GM06990 (cell line): ENCODE results near the gene ZNF618.

Source experiments
- DNase-seq: peaks from one replicate; pipeline ENCODE4 v3.0.0-alpha.2; 2011; ENCODE audit not compliant: insufficient read length; ENCODE audit errors: extremely low read depth
- H3K27me3 ChIP-seq: replicated peaks from 2 replicates; pipeline ENCODE4 v1.6.0; 2011; ENCODE audit warnings: low read length; ENCODE audit not compliant: control insufficient read depth, insufficient read depth
- H3K36me3 ChIP-seq: 2 replicates; pipeline ENCODE4 v1.5.1; 2011; ENCODE audit warnings: low read length; ENCODE audit not compliant: control insufficient read depth, insufficient read depth
- H3K4me3 ChIP-seq: replicated peaks from 2 replicates; pipeline ENCODE4 v1.5.1; 2011; ENCODE audit warnings: low read depth, mild to moderate bottlenecking, control low read depth, low read length
- CTCF ChIP-seq: IDR thresholded peaks from 2 replicates; pipeline ENCODE4 v1.5.1; 2011; ENCODE audit warnings: low read length, control low read depth, mild to moderate bottlenecking, inconsistent platforms; ENCODE audit not compliant: insufficient read depth, poor library complexity, severe bottlenecking

The ZNF618 gene

DNA sequence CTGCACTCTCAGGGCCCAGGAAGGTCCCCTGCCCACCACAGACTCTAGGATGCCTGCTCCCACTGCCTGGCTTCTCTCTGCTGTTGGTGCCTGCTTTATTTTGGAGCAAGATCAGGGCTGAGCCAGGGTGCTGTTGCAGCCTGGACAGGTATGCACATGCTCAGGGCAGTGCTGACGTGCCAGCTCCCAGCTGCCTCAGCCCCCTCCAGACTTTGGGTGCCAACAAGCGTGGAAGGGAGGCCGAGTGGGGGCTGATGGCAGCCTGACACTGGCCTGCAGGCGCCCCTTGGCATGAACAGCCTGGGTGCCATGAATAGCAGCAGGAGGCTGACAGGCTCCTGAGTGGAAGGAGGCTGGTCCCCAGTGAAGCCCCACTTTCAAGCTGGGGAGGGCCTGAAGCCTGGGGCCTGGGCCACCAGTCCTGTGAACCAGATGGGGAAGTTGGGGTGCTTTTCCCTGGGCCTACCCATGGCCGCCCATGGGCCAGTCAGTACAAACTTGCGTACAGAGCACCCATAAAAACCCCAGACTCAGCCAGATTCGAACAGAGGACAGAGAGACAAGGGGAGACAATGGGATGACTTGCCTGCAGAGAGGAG, 195.2 kb downstream of the ZNF618 start:
- Histone ChIP-seq H3K4me3 (no peak overlapping the region), H3K27me3 (no peaks in the 10 kb centered on the region), H3K36me3 (no peaks in the 10 kb centered on the region)
- TF ChIP-seq CTCF, result no peak
- no peak for DNase-seq

- H3K36me3 ChIP-seq, result no peaks in the 10 kb centered on the region
- no peak for DNase-seq
- no peak for TF ChIP-seq CTCF
- no peak overlapping the region for H3K4me3 ChIP-seq
- no peaks in the 10 kb centered on the region for H3K27me3 ChIP-seq
Measured at GRCh38 chr9:114072184-114073140, 196.4 kb downstream of the ZNF618 start.

DNA sequence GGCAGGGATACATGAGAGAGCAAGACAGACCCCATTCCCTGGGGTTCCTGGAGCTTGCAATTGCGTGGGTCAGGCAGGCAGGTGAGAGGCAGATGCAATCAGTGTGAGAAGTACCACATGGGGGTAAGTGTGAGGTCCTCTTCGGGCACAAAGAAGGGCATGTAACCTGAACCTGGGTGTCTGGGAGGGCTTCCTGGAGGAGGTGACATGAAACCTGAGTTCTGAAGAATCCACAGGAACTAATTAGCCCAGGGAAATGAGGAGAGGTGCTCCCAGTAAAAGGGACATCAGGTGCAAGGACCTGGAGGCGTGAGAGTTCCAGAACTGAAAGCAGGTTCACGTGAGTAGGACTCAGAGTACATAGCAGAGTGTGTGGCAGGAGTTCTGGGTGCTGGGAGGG, 199.5 kb downstream of the ZNF618 start:
- DNase-seq, result no peak
- Histone ChIP-seq H3K4me3 (no peak overlapping the region), H3K27me3 (no peaks in the 10 kb centered on the region), H3K36me3 (no peaks in the 10 kb centered on the region)
- no peak for TF ChIP-seq CTCF

DNA sequence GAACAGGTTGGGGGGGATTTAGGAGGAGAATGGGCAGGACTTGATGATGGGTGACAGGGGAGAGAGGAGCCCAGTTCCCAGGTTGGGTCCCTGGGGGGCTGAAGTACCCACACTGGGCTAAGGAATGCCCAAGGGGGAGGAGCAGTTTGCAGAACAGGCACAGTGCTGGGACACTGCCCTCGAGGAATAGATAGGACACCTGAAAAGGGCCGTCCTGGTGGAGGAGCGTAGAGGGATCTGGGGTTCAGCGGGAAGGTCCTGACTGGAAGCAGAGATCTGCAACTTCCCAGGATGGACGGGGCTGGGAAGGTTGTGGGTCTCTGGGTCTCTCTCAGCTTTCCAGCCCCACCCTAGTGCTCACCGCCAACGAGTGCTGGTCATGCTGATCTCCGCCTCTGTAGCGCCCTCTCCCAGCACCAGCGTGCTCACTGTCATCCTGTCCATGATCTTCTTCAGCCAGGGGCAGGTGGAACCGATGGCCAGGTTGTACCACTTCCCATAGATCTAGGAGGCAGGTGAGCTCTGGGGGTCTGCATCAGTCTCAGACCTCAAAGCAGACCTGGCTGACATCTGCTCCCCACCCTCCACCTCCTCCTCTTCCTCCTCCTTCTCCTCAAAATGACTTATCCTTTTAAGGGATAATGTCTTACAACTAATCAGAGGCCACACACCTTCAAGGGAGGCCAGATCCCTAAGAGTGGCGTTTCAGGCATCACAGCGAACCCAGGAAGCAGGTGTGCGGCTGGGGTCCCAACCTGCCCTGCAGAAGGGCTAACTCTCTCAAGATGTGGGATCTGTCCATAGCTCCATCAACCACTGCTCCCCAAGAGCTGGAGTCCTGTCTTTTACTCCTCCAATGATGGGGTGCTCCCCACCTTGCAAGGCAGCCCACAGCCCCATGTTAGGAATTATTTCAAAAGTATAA, 200.4 kb downstream of the ZNF618 start:
- Histone ChIP-seq H3K27me3 (no peaks in the 10 kb centered on the region), H3K36me3 (no peaks in the 10 kb centered on the region), H3K4me3 (no peak overlapping the region)
- TF ChIP-seq CTCF, result no peak
- DNase-seq, result no peak

DNA sequence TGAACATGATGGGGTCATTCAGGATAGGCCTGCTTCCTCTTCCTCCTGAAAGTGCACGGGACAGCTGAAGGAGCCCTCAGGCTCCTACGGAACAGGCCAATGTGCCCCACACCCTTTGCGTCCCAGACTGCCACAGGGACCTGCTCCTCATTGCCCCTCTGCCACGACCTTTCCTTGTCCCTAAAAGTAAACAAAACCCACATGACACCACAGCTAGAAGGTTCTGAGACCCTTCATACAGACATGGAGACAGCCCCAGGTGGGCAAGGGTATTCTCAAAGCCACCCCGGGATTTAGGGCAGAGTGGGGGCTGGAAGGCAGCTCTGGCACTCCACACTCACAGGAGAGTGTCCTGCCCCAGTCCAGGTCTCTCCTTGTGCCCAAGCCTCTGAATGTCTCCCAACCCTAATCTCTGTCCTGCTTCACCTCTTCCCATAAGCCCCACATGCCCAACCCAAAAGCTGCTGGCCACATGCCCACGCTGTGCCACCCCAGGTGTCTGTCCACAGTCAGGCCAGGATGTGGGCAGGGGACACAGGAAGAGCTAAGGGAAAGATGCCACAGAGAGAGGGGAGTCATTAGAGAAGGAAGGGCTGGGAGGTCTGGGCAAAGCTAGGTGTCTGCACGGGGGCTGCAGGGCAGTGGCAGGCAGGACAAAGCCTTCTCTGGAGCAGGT, 201.2 kb downstream of the ZNF618 start:
- no peak for DNase-seq
- H3K27me3 ChIP-seq, result no peaks in the 10 kb centered on the region
- no peaks in the 10 kb centered on the region for H3K36me3 ChIP-seq
- no peak for TF ChIP-seq CTCF
- H3K4me3 ChIP-seq, result no peak overlapping the region
